Chondrocyte (in vitro differentiated cells): Measurements from ENCODE around the gene FYN. TPM values are rescaled to one million over a fixed set of nuclear protein-coding genes. Genes with fewer than 3 reads are reported as not detected.
"Not testable (repeated sequence)": the region's sequence is repeated elsewhere in the genome, so short reads cannot be mapped to it uniquely, and the experiment has no call there.

Source experiments
- DNase-seq: peaks from one replicate; pipeline ENCODE4 v3.0.0; 2021; ENCODE audit warnings: mixed read lengths, low spot score
- H3K27ac Mint-ChIP-seq: one replicate; pipeline ENCODE4 v1.8.0; 2021; ENCODE audit warnings: mild to moderate bottlenecking, moderate library complexity, mixed read lengths; ENCODE audit not compliant: unreplicated experiment
- H3K27me3 Mint-ChIP-seq: 2 replicates; pipeline ENCODE4 v1.8.0; 2021; ENCODE audit warnings: low read depth, mixed read lengths
- H3K36me3 Mint-ChIP-seq: 2 replicates; pipeline ENCODE4 v1.8.0; 2021; ENCODE audit warnings: low read depth, mixed read lengths
- H3K4me1 Mint-ChIP-seq: 2 replicates; pipeline ENCODE4 v1.8.0; 2021; ENCODE audit warnings: low read depth, mild to moderate bottlenecking, mixed read lengths
- H3K4me3 Mint-ChIP-seq: one replicate; pipeline ENCODE4 v1.8.0; 2021; ENCODE audit warnings: mild to moderate bottlenecking, moderate library complexity, mixed read lengths; ENCODE audit not compliant: unreplicated experiment
- H3K9me3 Mint-ChIP-seq: 2 replicates; pipeline ENCODE4 v1.8.0; 2021; ENCODE audit warnings: low read depth, mixed read lengths
- CTCF ChIP-seq: fragments of 200-600 bp; sonication (generic); IDR thresholded peaks from 2 replicates; pipeline ENCODE4 v1.5.0; 2021; ENCODE audit warnings: antibody characterized with exemption, mild to moderate bottlenecking, moderate library complexity
- total RNA-seq: library from RNA; stranded (reverse); gene quantifications from 3 replicates; pipeline ENCODE4 v1.2.1, GENCODE V29; 2021

Gene FYN
- total RNA-seq, 1 donor from 2014 or later: 109 TPM

GRCh38 chr6:111837641-111838500, 35.4 kb downstream of the FYN start:
- H3K27ac Mint-ChIP-seq: no peak overlapping the region
- no peak for TF ChIP-seq CTCF

GRCh38 chr6:111837007-111837406, 36.2 kb downstream of the FYN start:
- no peak overlapping the region for H3K27ac Mint-ChIP-seq
- peaks cover 4% of the 10 kb centered on the region for H3K36me3 Mint-ChIP-seq
- H3K4me3 Mint-ChIP-seq: no peak overlapping the region

More at GRCh38 chr6:111837641-111838500, 35.4 kb downstream of the FYN start:
- Mint-ChIP-seq H3K9me3 (no peaks in the 10 kb centered on the region), H3K27me3 (no peaks in the 10 kb centered on the region), H3K36me3 (peaks cover 4% of the 10 kb centered on the region), H3K4me1 (peaks cover 16% of the 10 kb centered on the region), H3K4me3 (no peak overlapping the region)
- DNase-seq: no peak

GRCh38 chr6:111835807-111836206, 37.4 kb downstream of the FYN start:
- no peak overlapping the region for H3K4me3 Mint-ChIP-seq
- H3K36me3 Mint-ChIP-seq: peaks cover 4% of the 10 kb centered on the region
- TF ChIP-seq CTCF: no peak
- H3K9me3 Mint-ChIP-seq: no peaks in the 10 kb centered on the region
- DNase-seq: no peak
- no peaks in the 10 kb centered on the region for H3K27me3 Mint-ChIP-seq
- no peak overlapping the region for H3K27ac Mint-ChIP-seq
- peaks cover 20% of the 10 kb centered on the region for H3K4me1 Mint-ChIP-seq

More at GRCh38 chr6:111837007-111837406, 36.2 kb downstream of the FYN start:
- DNase-seq: no peak
- Mint-ChIP-seq H3K4me1 (peaks cover 20% of the 10 kb centered on the region), H3K9me3 (no peaks in the 10 kb centered on the region), H3K27me3 (no peaks in the 10 kb centered on the region)
- TF ChIP-seq CTCF: no peak

- not testable (repeated sequence) for H3K4me3 Mint-ChIP-seq, H3K27me3 Mint-ChIP-seq, H3K9me3 Mint-ChIP-seq, DNase-seq, H3K27ac Mint-ChIP-seq, H3K36me3 Mint-ChIP-seq
- peaks cover 21% of the 10 kb centered on the region for H3K4me1 Mint-ChIP-seq
These were observed 37.9 kb downstream of the FYN start for GRCh38 chr6:111835398-111835797.

GRCh38 chr6:111834356-111834755, 38.9 kb downstream of the FYN start:
- TF ChIP-seq CTCF: no peak
- Mint-ChIP-seq H3K9me3 (no peaks in the 10 kb centered on the region), H3K27me3 (no peaks in the 10 kb centered on the region), H3K36me3 (peaks cover 4% of the 10 kb centered on the region), H3K27ac (no peak overlapping the region), H3K4me1 (peaks cover 30% of the 10 kb centered on the region), H3K4me3 (no peak overlapping the region)
- DNase-seq: no peak
